GM18520 (cell line): ENCODE measurements around the gene AZIN2.
"Not testable (repeated sequence)": the region's sequence is repeated elsewhere in the genome, so short reads cannot be mapped to it uniquely, and the experiment has no call there.

Experiments
- ATAC-seq: cut with Tn5 transposase; IDR thresholded peaks from one replicate; pipeline ENCODE4 v1.9.1; 2021; ENCODE audit not compliant: unreplicated experiment

The AZIN2 gene

GRCh38 chr1:33056426-33056825 is 24.5 kb upstream of the AZIN2 start:
- no peak for ATAC-seq

GRCh38 chr1:33057095-33057494 is 23.9 kb upstream of the AZIN2 start:
- no peak for ATAC-seq

- ATAC-seq: no peak
These were observed 20.3 kb upstream of the AZIN2 start for GRCh38 chr1:33060579-33061083.

- no peak for ATAC-seq
These were observed 19.1 kb upstream of the AZIN2 start for GRCh38 chr1:33061834-33062233.

- ATAC-seq: not testable (repeated sequence)
These were observed 16.7 kb upstream of the AZIN2 start for GRCh38 chr1:33064284-33064683.

GRCh38 chr1:33065301-33065700 is 15.7 kb upstream of the AZIN2 start:
- no peak for ATAC-seq

GRCh38 chr1:33066477-33066876 is 14.5 kb upstream of the AZIN2 start:
- not testable (repeated sequence) for ATAC-seq

GRCh38 chr1:33068108-33068507 is 12.8 kb upstream of the AZIN2 start:
- ATAC-seq: not testable (repeated sequence)

- ATAC-seq: no peak
These were observed 10.3 kb upstream of the AZIN2 start for GRCh38 chr1:33070628-33071027.

- no peak for ATAC-seq
These were observed 8.2 kb upstream of the AZIN2 start for GRCh38 chr1:33072707-33073106.

- no peak for ATAC-seq
These were observed 6.6 kb upstream of the AZIN2 start for GRCh38 chr1:33074193-33074945.

- ATAC-seq: no peak
These were observed 2.8 kb upstream of the AZIN2 start for GRCh38 chr1:33078030-33078591.

- ATAC-seq: no peak
These were observed 580 bp upstream of the AZIN2 start for GRCh38 chr1:33080373-33080772.

GRCh38 chr1:33081554-33082305 is 777 bp downstream of the AZIN2 start:
- no peak for ATAC-seq

GRCh38 chr1:33082575-33083108 is 1.7 kb downstream of the AZIN2 start:
- ATAC-seq: no peak

GRCh38 chr1:33085332-33085731 is 4.4 kb downstream of the AZIN2 start:
- ATAC-seq: no peak

GRCh38 chr1:33086384-33086850 is 5.5 kb downstream of the AZIN2 start:
- no peak for ATAC-seq

- ATAC-seq: no peak
These were observed 6.7 kb downstream of the AZIN2 start for GRCh38 chr1:33087677-33088076.

- no peak for ATAC-seq
These were observed 7.4 kb downstream of the AZIN2 start for GRCh38 chr1:33088119-33088906.

- ATAC-seq: no peak
These were observed 8.5 kb downstream of the AZIN2 start for GRCh38 chr1:33089457-33089856.

GRCh38 chr1:33092438-33092837 is 11.5 kb downstream of the AZIN2 start:
- no peak for ATAC-seq
